ENCODE results near the gene GPRC5C. TPM values are rescaled to one million over a fixed set of nuclear protein-coding genes. Genes with fewer than 3 reads are reported as not detected.

Gene GPRC5C
- total and polyA plus RNA-seq, 2 donors (not counting 3 experiments of a cell fraction or from before 2014, with no cell fraction given), result not detected

DNA sequence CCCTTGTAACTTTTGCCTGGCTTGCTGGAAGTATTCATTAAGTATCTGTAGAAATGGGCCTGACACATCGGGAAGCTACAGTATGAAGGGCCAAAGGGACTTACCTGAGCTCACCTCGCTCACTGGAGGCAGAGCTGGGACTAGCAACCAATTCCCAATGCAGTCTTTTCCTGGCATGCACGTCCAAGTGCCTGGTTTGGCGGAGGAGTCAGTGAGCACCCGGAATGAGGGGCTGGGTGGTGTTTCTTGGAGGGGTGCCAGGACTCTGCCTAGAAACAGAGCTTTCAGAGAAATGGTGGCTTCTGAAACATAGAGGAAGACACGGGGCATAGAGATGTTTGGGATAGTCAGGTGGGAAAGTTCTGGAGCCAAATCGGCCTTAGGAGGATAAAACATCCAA, 18.4 kb upstream of the GPRC5C start:
- Histone ChIP-seq H3K9me1 (replicated peaks; ENCODE audit: control insufficient read depth, extremely low read depth, insufficient read depth, low read length) (no peaks in the 10 kb centered on the region), H3K79me2 (ENCODE audit: control insufficient read depth, insufficient read depth, low read length) (no peaks in the 10 kb centered on the region), H3K27me3 (ENCODE audit: control insufficient read depth in 2 of 2, insufficient read depth in 2 of 2, low read length in 2 of 2) (no peaks in the 10 kb centered on the region), H3K9me3 (replicated peaks; ENCODE audit: control insufficient read depth, insufficient read depth, low read length) (no peaks in the 10 kb centered on the region), H3K4me3 (replicated peaks in 1 of 3; ENCODE audit: insufficient read depth in 1 of 3, low read depth in 1 of 3, low read length in 3 of 3) (no peak overlapping the region), H3K4me2 (ENCODE audit: insufficient read depth, low read length) (no peak overlapping the region), H2AFZ (ENCODE audit: low read depth, low read length) (no peak overlapping the region), H3K4me1 (ENCODE audit: control insufficient read depth, extremely low read depth, insufficient read depth, low read length) (no peaks in the 10 kb centered on the region), H4K20me1 (replicated peaks; ENCODE audit: control insufficient read depth, extremely low read depth, insufficient read depth, low read length) (no peaks in the 10 kb centered on the region), H3K36me3 (ENCODE audit: control insufficient read depth in 2 of 2, extremely low read depth in 1 of 2, insufficient read depth in 2 of 2, low read length in 2 of 2) (no peaks in the 10 kb centered on the region), H3K9ac (replicated peaks; ENCODE audit: extremely low read depth, insufficient read depth, low read length) (no peak overlapping the region), H3K27ac (ENCODE audit: insufficient read depth, low read depth, low read length) (no peak overlapping the region)
- CTCF ChIA-PET, result no interaction called here
- intact Hi-C loops (cut with micrococcal nuclease), result no loop called here
- BruUV-seq (replicated peaks), result no TSS peak
- POLR2A ChIA-PET, result no interaction called here
- FAIRE-seq, result no peak
- DNase-seq (ENCODE audit: low read depth, low spot score), result no peak
- TF ChIP-seq JUN (IDR thresholded peaks at IDR 0.05; ENCODE audit: borderline replicate concordance, insufficient read depth, insufficient read length, low read depth), result no peak
- no peak for TF ChIP-seq POLR2AphosphoS5 (IDR thresholded peaks at IDR 0.05; ENCODE audit: insufficient read depth, low read depth, low read length)
- no peak for TF ChIP-seq EZH2 (IDR thresholded peaks at IDR 0.05; ENCODE audit: borderline replicate concordance, low read depth, low read length, severe bottlenecking)
- no peak for TF ChIP-seq FOS (IDR thresholded peaks at IDR 0.05; ENCODE audit: borderline replicate concordance, insufficient read depth, low read length)
- TF ChIP-seq, protein P1, sequence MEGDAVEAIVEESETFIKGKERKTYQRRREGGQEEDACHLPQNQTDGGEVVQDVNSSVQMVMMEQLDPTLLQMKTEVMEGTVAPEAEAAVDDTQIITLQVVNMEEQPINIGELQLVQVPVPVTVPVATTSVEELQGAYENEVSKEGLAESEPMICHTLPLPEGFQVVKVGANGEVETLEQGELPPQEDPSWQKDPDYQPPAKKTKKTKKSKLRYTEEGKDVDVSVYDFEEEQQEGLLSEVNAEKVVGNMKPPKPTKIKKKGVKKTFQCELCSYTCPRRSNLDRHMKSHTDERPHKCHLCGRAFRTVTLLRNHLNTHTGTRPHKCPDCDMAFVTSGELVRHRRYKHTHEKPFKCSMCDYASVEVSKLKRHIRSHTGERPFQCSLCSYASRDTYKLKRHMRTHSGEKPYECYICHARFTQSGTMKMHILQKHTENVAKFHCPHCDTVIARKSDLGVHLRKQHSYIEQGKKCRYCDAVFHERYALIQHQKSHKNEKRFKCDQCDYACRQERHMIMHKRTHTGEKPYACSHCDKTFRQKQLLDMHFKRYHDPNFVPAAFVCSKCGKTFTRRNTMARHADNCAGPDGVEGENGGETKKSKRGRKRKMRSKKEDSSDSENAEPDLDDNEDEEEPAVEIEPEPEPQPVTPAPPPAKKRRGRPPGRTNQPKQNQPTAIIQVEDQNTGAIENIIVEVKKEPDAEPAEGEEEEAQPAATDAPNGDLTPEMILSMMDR (IDR thresholded peaks at IDR 0.05; ENCODE audit: extremely low read depth in 1 of 2, insufficient read depth in 1 of 2, low read depth in 1 of 2, low read length in 2 of 2), result no peak
- no peak for TF ChIP-seq GATA2 (IDR thresholded peaks at IDR 0.05; ENCODE audit: insufficient read depth, insufficient read length, low read depth, low read length)
- TF ChIP-seq POLR2A (IDR thresholded peaks at IDR 0.05; ENCODE audit: low read depth, low read length), result no peak
- TF ChIP-seq MYC (IDR thresholded peaks at IDR 0.05; ENCODE audit: low read depth, low read length), result no peak
- TF ChIP-seq, protein P2, sequence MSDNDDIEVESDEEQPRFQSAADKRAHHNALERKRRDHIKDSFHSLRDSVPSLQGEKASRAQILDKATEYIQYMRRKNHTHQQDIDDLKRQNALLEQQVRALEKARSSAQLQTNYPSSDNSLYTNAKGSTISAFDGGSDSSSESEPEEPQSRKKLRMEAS (IDR thresholded peaks at IDR 0.05; ENCODE audit: insufficient read depth, insufficient read length), result no peak
- dilution Hi-C loops (cut with MboI; ENCODE audit: extremely low pct_ligation_motif_present, low sequenced_read_pairs), result no loop called here
